GM12878 (cell line): ENCODE data around the gene SPEG. TPM values are rescaled to one million over a fixed set of nuclear protein-coding genes. Genes with fewer than 3 reads are reported as not detected.

Experiments used
- ATAC-seq: fragments of 200-7000 bp; cut with Tn5 transposase; 3 replicates; pipeline ENCODE4 v1.9.1; 2020; ENCODE audit warnings: mild to moderate bottlenecking, moderate library complexity
- BruUV-seq: library from RNA; stranded (reverse); fragments of 400-500 nt; replicated peaks from 2 replicates; lab custom pipeline; 2021; lab: Mats Ljungman, UMichigan
- CTCF ChIA-PET: fragments of 300-600 bp; sonication (Branson Sonifier 250); formaldehyde crosslinking; extraction: SDS; loops from one replicate; lab custom pipeline; 2021; ENCODE audit warnings: inconsistent platforms; lab: Yijun Ruan, JAX
- POLR2A ChIA-PET: fragments of 350-600 bp; formaldehyde crosslinking; extraction: SDS; loops from one replicate; lab custom pipeline; 2021; ENCODE audit warnings: inconsistent platforms; lab: Charles Lee
- RAD21 ChIA-PET: fragments of 300-600 bp; sonication (Branson Sonifier 250); formaldehyde crosslinking; loops from one replicate; lab custom pipeline; 2023; ENCODE audit warnings: antibody characterized with exemption; ENCODE audit not compliant: unreplicated experiment; lab: Charles Lee
- SMC1A ChIA-PET: fragments of 300-600 bp; sonication (Branson Sonifier 250); formaldehyde crosslinking; loops from one replicate; lab custom pipeline; 2023; ENCODE audit not compliant: unreplicated experiment, uncharacterized antibody; lab: Charles Lee
- DNase-seq: peaks from one replicate; pipeline ENCODE4 v3.0.0-alpha.2; 2011; ENCODE audit warnings: low read depth, low spot score
- FAIRE-seq: peaks from 3 replicates; lab custom pipeline; 2011; peaks lifted over from hg19 to GRCh38; lab: Jason Lieb, UNC
- H2AFZ ChIP-seq: 2 replicates; pipeline ENCODE4 v1.6.0; 2011; ENCODE audit warnings: low read depth, low read length, control low read depth; ENCODE audit not compliant: control insufficient read depth
- H3K27ac ChIP-seq: 2 replicates; pipeline ENCODE4 v1.5.1; 2011; ENCODE audit warnings: control low read depth; ENCODE audit not compliant: control insufficient read depth, insufficient read depth
- H3K27me3 ChIP-seq, 2 experiments: replicated peaks in 1 of 2; 2 replicates each; pipeline versions ENCODE4 v1.6.0 to v1.6.1; 2011; ENCODE audit warnings: low read length in 1 of 2; ENCODE audit not compliant: control insufficient read depth in 2 of 2, insufficient read depth in 2 of 2
- H3K36me3 ChIP-seq, 2 experiments: 2 replicates each; pipeline ENCODE4 v1.5.1; 2011; ENCODE audit warnings: low read length in 1 of 2; ENCODE audit not compliant: control insufficient read depth in 2 of 2, insufficient read depth in 2 of 2
- H3K4me1 ChIP-seq: 2 replicates; pipeline ENCODE4 v1.6.1; 2011; ENCODE audit warnings: mild to moderate bottlenecking, low read length, moderate library complexity, mixed read lengths; ENCODE audit not compliant: control insufficient read depth, insufficient read depth
- H3K4me2 ChIP-seq: 2 replicates; pipeline ENCODE4 v1.6.0; 2011; ENCODE audit warnings: control low read depth; ENCODE audit not compliant: control insufficient read depth, insufficient read depth
- H3K4me3 ChIP-seq: fragments of 200-600 bp; sonication (generic); 2 replicates; pipeline ENCODE4 v1.5.1; 2016
- H3K79me2 ChIP-seq: 2 replicates; pipeline ENCODE4 v1.6.0; 2011; ENCODE audit warnings: low read length; ENCODE audit not compliant: control insufficient read depth, insufficient read depth
- H3K9ac ChIP-seq: 2 replicates; pipeline ENCODE4 v1.8.0; 2011; ENCODE audit warnings: low read length, control low read depth, mixed read lengths; ENCODE audit not compliant: control insufficient read depth, insufficient read depth
- H3K9me3 ChIP-seq: replicated peaks from 3 replicates; pipeline ENCODE4 v1.5.1; 2011; ENCODE audit warnings: mild to moderate bottlenecking, low read length; ENCODE audit not compliant: control insufficient read depth, insufficient read depth
- H4K20me1 ChIP-seq: 2 replicates; pipeline ENCODE4 v1.6.0; 2011; ENCODE audit not compliant: control insufficient read depth, insufficient read depth
- BACH1 ChIP-seq: fragments of 450-650 bp; IDR thresholded peaks from 2 replicates; pipeline ENCODE4 v1.6.1; 2017; ENCODE audit warnings: mild to moderate bottlenecking, borderline replicate concordance
- CTCF ChIP-seq, 3 experiments: IDR thresholded peaks in 2 of 3; conservative IDR thresholded peaks in 1 of 3; 2 replicates each; pipeline ENCODE4 v1.5.1; 2011; ENCODE audit warnings: low read depth in 3 of 3, low read length in 3 of 3, mild to moderate bottlenecking in 3 of 3, control low read depth in 2 of 3, moderate library complexity in 2 of 3, inconsistent platforms in 1 of 3, mixed read lengths in 1 of 3; ENCODE audit not compliant: control insufficient read depth in 2 of 3, insufficient read depth in 1 of 3; ENCODE audit errors: extremely low read depth in 1 of 3
- GATAD2B ChIP-seq: fragments of 450-650 bp; conservative IDR thresholded peaks from 2 replicates; pipeline ENCODE4 v1.6.1; 2017; ENCODE audit warnings: low read depth, mild to moderate bottlenecking, moderate library complexity
- NKRF ChIP-seq: fragments of 450-650 bp; conservative IDR thresholded peaks from 2 replicates; pipeline ENCODE4 v1.6.1; 2017; ENCODE audit warnings: mild to moderate bottlenecking, moderate library complexity
- POLR2AphosphoS5 ChIP-seq: IDR thresholded peaks from 2 replicates; pipeline ENCODE4 v1.6.1; 2011; ENCODE audit warnings: mild to moderate bottlenecking, low read length, inconsistent platforms
- RELA ChIP-seq: fragments of 450-650 bp; IDR thresholded peaks from 2 replicates; pipeline ENCODE4 v1.8.0; 2014; ENCODE audit warnings: borderline replicate concordance; ENCODE audit not compliant: partially characterized antibody
- WGBS: methylation state at CpG from one replicate; pipeline ENCODE4 v1.1.6; 2016; ENCODE audit warnings: low lambda C conversion rate; ENCODE audit not compliant: insufficient replicate concordance, insufficient coverage; ENCODE audit errors: missing lambda C conversion rate; 5-methylcytosine and 5-hydroxymethylcytosine counted together
- in situ Hi-C: fragments of 300-500 bp; cut with MboI; formaldehyde crosslinking; loops from 9 replicates; pipeline ENCODE4 v1.14.3; 2018; ENCODE audit warnings: mixed read lengths
- intact Hi-C: fragments of 100-400 bp; cut with micrococcal nuclease; formaldehyde crosslinking; loops from one replicate; pipeline ENCODE4 v1.14.2; 2022; ENCODE audit not compliant: unreplicated experiment
- polyA plus RNA-seq, 11 experiments: library from polyadenylated mRNA; depleted of rRNA in 4 of 11; unstranded in 6 of 11; stranded (reverse) in 5 of 11; fragments of >200 nt; fragmentation: Nextera tagmentation in 4 of 11; fragmentation: Illumina TruSeq in 1 of 11; extraction: Ambion mirVana in 4 of 11; extraction: Trizol in 1 of 11; gene quantifications; 1 replicate in 1 of 11; 2 replicates in 10 of 11; pipeline versions ENCODE4 v1.2.1 to v1.2.3, GENCODE V29; 2011 to 2016; ENCODE audit warnings: inconsistent platforms in 2 of 11, missing spikeins in 2 of 11, low read depth in 1 of 11
- total RNA-seq, 4 experiments: library from RNA; depleted of rRNA in 3 of 4; stranded (reverse); fragments of >200 nt in 3 of 4; fragmentation: Illumina TruSeq in 1 of 4; extraction: Trizol in 1 of 4; gene quantifications; 2 replicates each; pipeline versions ENCODE4 v1.2.1 to v1.2.3, GENCODE V29; 2013 to 2021

The SPEG gene
- total and polyA plus RNA-seq, 10 of the 15 experiments (the other 5 are each of a cell fraction or from before 2014, with no cell fraction given) = 0.03 to 0.28 TPM; not detected in 8

- in situ Hi-C loops = no loop called here
- no peak for TF ChIP-seq RELA
- no peak for TF ChIP-seq CTCF (IDR thresholded peaks at IDR 0.05 in 2 of 3, conservative IDR thresholded peaks at IDR 0.05 in 1 of 3; ENCODE audit: control insufficient read depth in 2 of 3, extremely low read depth in 1 of 3, insufficient read depth in 1 of 3, low read depth in 3 of 3, low read length in 3 of 3)
- ChIA-PET SMC1A (interaction anchor here (1.6 kb wide), 1 partner anchor 13 kb away, joined by 3 read pairs; no protein-coding TSS in a partner anchor), POLR2A (no interaction called here), CTCF (interaction anchor here (0.6 to 1.0 kb wide), 2 partner anchors 10 to 110 kb away, joined by 3 read pairs; no protein-coding TSS in a partner anchor), RAD21 (no interaction called here)
- no peaks in the 10 kb centered on the region for H4K20me1 ChIP-seq
- DNase-seq = no peak
- H3K27ac ChIP-seq = no peak overlapping the region
- H2AFZ ChIP-seq = no peak overlapping the region
- H3K4me1 ChIP-seq = no peaks in the 10 kb centered on the region
- FAIRE-seq = no peak
- H3K79me2 ChIP-seq = no peaks in the 10 kb centered on the region
- H3K9ac ChIP-seq = no peak overlapping the region
- no peak for ATAC-seq
- intact Hi-C loops = no loop called here
- no TSS peak for BruUV-seq
- H3K4me3 ChIP-seq = no peak overlapping the region
- peaks cover 6 to 12% of the 10 kb centered on the region in 2 experiments; a peak in 3 of 4 replicates for H3K27me3 ChIP-seq
- WGBS = 10% methylated on average over 5 of the region's 5 CpGs
- H3K4me2 ChIP-seq = no peak overlapping the region
- no peaks in the 10 kb centered on the region for H3K9me3 ChIP-seq
- no peaks in the 10 kb centered on the region for H3K36me3 ChIP-seq
These were observed 15.0 kb downstream of the SPEG start for GRCh38 chr2:219449609-219450008.

- Histone ChIP-seq H3K9ac (no peak overlapping the region), H3K27me3 (peaks cover 6 to 12% of the 10 kb centered on the region in 2 experiments; a peak in 3 of 4 replicates), H3K27ac (no peak overlapping the region), H2AFZ (no peak overlapping the region), H3K4me3 (no peak overlapping the region), H3K9me3 (no peaks in the 10 kb centered on the region), H3K4me2 (no peak overlapping the region), H4K20me1 (no peaks in the 10 kb centered on the region), H3K36me3 (no peaks in the 10 kb centered on the region), H3K79me2 (no peaks in the 10 kb centered on the region), H3K4me1 (no peaks in the 10 kb centered on the region)
- BruUV-seq = no TSS peak
- in situ Hi-C loops (no loop called here), intact Hi-C loops (no loop called here)
- no peak for ATAC-seq
- no peak for FAIRE-seq
- no peak for DNase-seq
- ChIA-PET POLR2A (no interaction called here), CTCF (interaction anchor here (0.7 kb wide), 2 partner anchors 9 to 56 kb away, joined by 3 read pairs; no protein-coding TSS in a partner anchor), SMC1A (no interaction called here), RAD21 (no interaction called here)
- WGBS = 25% methylated on average over 16 of the region's 18 CpGs
- TF ChIP-seq CTCF (IDR thresholded peaks at IDR 0.05 in 2 of 3, conservative IDR thresholded peaks at IDR 0.05 in 1 of 3; ENCODE audit: control insufficient read depth in 2 of 3, extremely low read depth in 1 of 3, insufficient read depth in 1 of 3, low read depth in 3 of 3, low read length in 3 of 3) = no peak
- no peak for TF ChIP-seq BACH1
- no peak for TF ChIP-seq NKRF
- TF ChIP-seq GATAD2B = no peak
- TF ChIP-seq POLR2AphosphoS5 = no peak
These were observed 17.2 kb downstream of the SPEG start for GRCh38 chr2:219451661-219452360.
